OCI-LY1 (cell line): ENCODE results near the gene FGGY.

Source experiments
- H2AFZ ChIP-seq: fragments of 200-600 bp; sonication (generic), shearing (Covaris generic); 2 replicates; pipeline ENCODE4 v1.6.0; 2014; ENCODE audit warnings: antibody characterized with exemption, mild to moderate bottlenecking, low read length
- H3F3A ChIP-seq: fragments of 200-600 bp; sonication (generic), shearing (Covaris generic); 2 replicates; pipeline ENCODE4 v1.6.0; 2014; ENCODE audit warnings: mild to moderate bottlenecking, antibody characterized with exemption, low read length, moderate library complexity; ENCODE audit not compliant: insufficient read depth
- H3K27ac ChIP-seq: fragments of 200-600 bp; sonication (generic); 2 replicates; pipeline ENCODE4 v1.5.1; 2014; ENCODE audit warnings: low read length, mixed run types, mild to moderate bottlenecking, low read depth; ENCODE audit not compliant: poor library complexity, severe bottlenecking
- H3K27me3 ChIP-seq: fragments of 200-600 bp; sonication (generic); 2 replicates; pipeline ENCODE4 v1.6.0; 2014; ENCODE audit warnings: antibody characterized with exemption, mild to moderate bottlenecking, low read length, moderate library complexity; ENCODE audit not compliant: insufficient read depth
- H3K36me3 ChIP-seq: fragments of 200-600 bp; sonication (generic); 2 replicates; pipeline ENCODE4 v1.6.1; 2014; ENCODE audit warnings: mild to moderate bottlenecking, antibody characterized with exemption, low read length, moderate library complexity, mixed read lengths; ENCODE audit not compliant: insufficient read depth
- H3K4me1 ChIP-seq: fragments of 200-600 bp; sonication (generic); 2 replicates; pipeline ENCODE4 v1.5.1; 2014; ENCODE audit warnings: mild to moderate bottlenecking, low read length, moderate library complexity; ENCODE audit not compliant: insufficient read depth, severe bottlenecking
- H3K4me2 ChIP-seq: fragments of 200-600 bp; sonication (generic), shearing (Covaris generic); 2 replicates; pipeline ENCODE4 v1.6.1; 2014; ENCODE audit warnings: low read length
- H3K4me3 ChIP-seq: fragments of 200-600 bp; sonication (generic); 2 replicates; pipeline ENCODE4 v1.5.1; 2014; ENCODE audit warnings: low read length, low read depth, mild to moderate bottlenecking, mixed read lengths; ENCODE audit not compliant: poor library complexity, severe bottlenecking
- H3K79me2 ChIP-seq: fragments of 200-600 bp; shearing (Covaris generic); 2 replicates; pipeline ENCODE4 v1.6.1; 2016; ENCODE audit warnings: mixed run types, low read length, mixed read lengths; ENCODE audit not compliant: insufficient read depth
- H3K9ac ChIP-seq: fragments of 200-600 bp; sonication (generic), shearing (Covaris generic); 2 replicates; pipeline ENCODE4 v1.6.1; 2014; ENCODE audit warnings: mild to moderate bottlenecking, low read length, mixed read lengths
- H3K9me2 ChIP-seq: fragments of 200-600 bp; sonication (generic), shearing (Covaris generic); 2 replicates; pipeline ENCODE4 v1.6.1; 2014; ENCODE audit warnings: low read depth, mild to moderate bottlenecking, low read length, mixed read lengths
- H3K9me3 ChIP-seq: fragments of 200-600 bp; shearing (Covaris generic); 2 replicates; pipeline ENCODE4 v1.6.1; 2014; ENCODE audit warnings: low read length, mixed read lengths
- H4K20me1 ChIP-seq: fragments of 200-600 bp; sonication (generic), shearing (Covaris generic); 2 replicates; pipeline ENCODE4 v1.6.0; 2016; ENCODE audit warnings: mild to moderate bottlenecking, low read length; ENCODE audit not compliant: insufficient read depth
- CTCF ChIP-seq: fragments of 200-600 bp; sonication (generic), shearing (Covaris generic); IDR thresholded peaks from 2 replicates; pipeline ENCODE4 v1.5.1; 2017; ENCODE audit warnings: mild to moderate bottlenecking, antibody characterized with exemption, low read length, moderate library complexity, mixed read lengths
- EZH2 ChIP-seq: fragments of 200-600 bp; sonication (generic), shearing (Covaris generic); IDR thresholded peaks from 2 replicates; pipeline ENCODE4 v1.8.0; 2017; ENCODE audit warnings: borderline replicate concordance, mixed run types, mild to moderate bottlenecking, antibody characterized with exemption, low read length, moderate library complexity, mixed read lengths

FGGY gene

GRCh38 chr1:59415881-59416280 lies 119.0 kb downstream of the FGGY start:
- no peak overlapping the region for H3K27ac ChIP-seq
- no peak overlapping the region for H3K9ac ChIP-seq
- H4K20me1 ChIP-seq, result no peaks in the 10 kb centered on the region
- no peaks in the 10 kb centered on the region for H3K4me1 ChIP-seq
- H3F3A ChIP-seq, result no peaks in the 10 kb centered on the region
- no peaks in the 10 kb centered on the region for H3K9me3 ChIP-seq
- TF ChIP-seq CTCF (no peak), EZH2 (no peak)
- no peaks in the 10 kb centered on the region for H3K79me2 ChIP-seq
- no peaks in the 10 kb centered on the region for H3K9me2 ChIP-seq
- no peaks in the 10 kb centered on the region for H3K27me3 ChIP-seq
- no peak overlapping the region for H2AFZ ChIP-seq
- H3K36me3 ChIP-seq, result no peaks in the 10 kb centered on the region
- no peak overlapping the region for H3K4me3 ChIP-seq
- no peak overlapping the region for H3K4me2 ChIP-seq

GRCh38 chr1:59417406-59417805 lies 120.5 kb downstream of the FGGY start:
- no peak for TF ChIP-seq EZH2
- H2AFZ ChIP-seq, result no peak overlapping the region
- no peaks in the 10 kb centered on the region for H3K36me3 ChIP-seq

GRCh38 chr1:59418363-59419144 lies 121.7 kb downstream of the FGGY start:
- Histone ChIP-seq H3K79me2 (no peaks in the 10 kb centered on the region), H4K20me1 (no peaks in the 10 kb centered on the region), H2AFZ (no peak overlapping the region), H3K27ac (no peak overlapping the region), H3K9me2 (no peaks in the 10 kb centered on the region), H3F3A (no peaks in the 10 kb centered on the region), H3K27me3 (no peaks in the 10 kb centered on the region), H3K4me1 (no peaks in the 10 kb centered on the region), H3K9me3 (no peaks in the 10 kb centered on the region), H3K4me2 (no peak overlapping the region), H3K36me3 (no peaks in the 10 kb centered on the region), H3K4me3 (no peak overlapping the region), H3K9ac (no peak overlapping the region)
- TF ChIP-seq EZH2 (no peak), CTCF (no peak)

More at GRCh38 chr1:59417406-59417805, 120.5 kb downstream of the FGGY start:
- H3F3A ChIP-seq, result no peaks in the 10 kb centered on the region
- no peaks in the 10 kb centered on the region for H3K9me2 ChIP-seq
- H3K27me3 ChIP-seq, result no peaks in the 10 kb centered on the region
- H4K20me1 ChIP-seq, result no peaks in the 10 kb centered on the region
- no peak overlapping the region for H3K4me3 ChIP-seq
- no peaks in the 10 kb centered on the region for H3K4me1 ChIP-seq
- no peaks in the 10 kb centered on the region for H3K79me2 ChIP-seq
- no peaks in the 10 kb centered on the region for H3K9me3 ChIP-seq
- H3K27ac ChIP-seq, result no peak overlapping the region
- no peak overlapping the region for H3K4me2 ChIP-seq
- no peak overlapping the region for H3K9ac ChIP-seq
